ENCODE measurements around the gene IQCE.
A peak's percentile ranks its signal among the peaks of the same experiment; 100 is the strongest.

The IQCE gene

GRCh38 chr7:2650451-2650850 lies 91.7 kb downstream of the IQCE start:
- no peak for TF ChIP-seq ARNT (IDR thresholded peaks at IDR 0.05)
- no peak for TF ChIP-seq SUZ12 (IDR thresholded peaks at IDR 0.05)
- TF ChIP-seq FOXM1 (IDR thresholded peaks at IDR 0.05; ENCODE audit: borderline replicate concordance): no peak
- no peak for TF ChIP-seq FOXK2 (IDR thresholded peaks at IDR 0.05)
- TF ChIP-seq ELF4 (IDR thresholded peaks at IDR 0.05): no peak
- TF ChIP-seq FOXA1 (IDR thresholded peaks at IDR 0.05): no peak
- no peak for DNase-seq (ENCODE audit: extremely low spot score)
- CTCF ChIA-PET: interaction anchor here (0.6 to 1.7 kb wide), 3 partner anchors 8 to 305 kb away, joined by 3 to 9 read pairs (median 7); no protein-coding TSS in a partner anchor
- POLR2A ChIA-PET: no interaction called here

GRCh38 chr7:2651336-2651735 lies 92.6 kb downstream of the IQCE start:
- ChIA-PET CTCF (interaction anchor here (0.6 to 1.7 kb wide), 6 partner anchors 9 to 183 kb away, joined by 3 to 9 read pairs (median 6); partner anchors contain the start of gene TTYH3), POLR2A (no interaction called here)
- no peak for TF ChIP-seq L3MBTL2 (conservative IDR thresholded peaks at IDR 0.05)
- TF ChIP-seq ELF4 (IDR thresholded peaks at IDR 0.05): no peak
- no peak for TF ChIP-seq FOXK2 (IDR thresholded peaks at IDR 0.05)
- no peak for TF ChIP-seq NFRKB (IDR thresholded peaks at IDR 0.05)
- TF ChIP-seq LEF1 (IDR thresholded peaks at IDR 0.05; ENCODE audit: borderline replicate concordance): no peak
- no peak for TF ChIP-seq FOXM1 (IDR thresholded peaks at IDR 0.05; ENCODE audit: borderline replicate concordance)
- TF ChIP-seq BHLHE40 (IDR thresholded peaks at IDR 0.05; ENCODE audit: borderline replicate concordance): no peak
- no peak for TF ChIP-seq ZNF384 (IDR thresholded peaks at IDR 0.05)
- TF ChIP-seq SUZ12 (IDR thresholded peaks at IDR 0.05): no peak
- no peak for TF ChIP-seq PKNOX1 (IDR thresholded peaks at IDR 0.05)
- DNase-seq (ENCODE audit: extremely low spot score): peak; percentile 64

GRCh38 chr7:2651847-2652735 lies 93.3 kb downstream of the IQCE start:
- DNase-seq (ENCODE audit: extremely low spot score): no peak
- ChIA-PET POLR2A (no interaction called here), CTCF (interaction anchor here (0.6 to 1.7 kb wide), 6 partner anchors 8 to 182 kb away, joined by 3 to 9 read pairs (median 6); partner anchors contain the start of gene TTYH3)
- TF ChIP-seq PKNOX1 (IDR thresholded peaks at IDR 0.05) (no peak), TARDBP (IDR thresholded peaks at IDR 0.05) (no peak), ZNF384 (IDR thresholded peaks at IDR 0.05) (no peak), SUZ12 (IDR thresholded peaks at IDR 0.05) (no peak), ELF4 (IDR thresholded peaks at IDR 0.05) (no peak), FOXA1 (IDR thresholded peaks at IDR 0.05) (no peak), CTBP1 (IDR thresholded peaks at IDR 0.05; ENCODE audit: borderline replicate concordance) (no peak), SP1 (IDR thresholded peaks at IDR 0.05) (no peak), HDGF (IDR thresholded peaks at IDR 0.05; ENCODE audit: borderline replicate concordance) (no peak), L3MBTL2 (conservative IDR thresholded peaks at IDR 0.05) (no peak), FOXM1 (IDR thresholded peaks at IDR 0.05; ENCODE audit: borderline replicate concordance) (no peak), ARNT (IDR thresholded peaks at IDR 0.05) (no peak)

GRCh38 chr7:2652736-2653060 lies 93.9 kb downstream of the IQCE start:
- no peak for DNase-seq (ENCODE audit: extremely low spot score)
- ChIA-PET CTCF (interaction anchor here (0.6 to 1.0 kb wide), 2 partner anchors 10 to 184 kb away, joined by 5 to 6 read pairs; no protein-coding TSS in a partner anchor), POLR2A (no interaction called here)
- TF ChIP-seq LEF1 (IDR thresholded peaks at IDR 0.05; ENCODE audit: borderline replicate concordance) (no peak), ZNF384 (IDR thresholded peaks at IDR 0.05) (no peak), NFRKB (IDR thresholded peaks at IDR 0.05) (no peak), ELF4 (IDR thresholded peaks at IDR 0.05) (no peak), HDGF (IDR thresholded peaks at IDR 0.05; ENCODE audit: borderline replicate concordance) (no peak)

- TF ChIP-seq FOXK2 (IDR thresholded peaks at IDR 0.05) (no peak), NFRKB (IDR thresholded peaks at IDR 0.05) (no peak), ZNF384 (IDR thresholded peaks at IDR 0.05) (no peak), HDGF (IDR thresholded peaks at IDR 0.05; ENCODE audit: borderline replicate concordance) (no peak), PKNOX1 (IDR thresholded peaks at IDR 0.05) (no peak), BHLHE40 (IDR thresholded peaks at IDR 0.05; ENCODE audit: borderline replicate concordance) (no peak), ARNT (IDR thresholded peaks at IDR 0.05) (no peak), FOXM1 (IDR thresholded peaks at IDR 0.05; ENCODE audit: borderline replicate concordance) (no peak), LEF1 (IDR thresholded peaks at IDR 0.05; ENCODE audit: borderline replicate concordance) (no peak), CTBP1 (IDR thresholded peaks at IDR 0.05; ENCODE audit: borderline replicate concordance) (no peak), SP1 (IDR thresholded peaks at IDR 0.05) (no peak), L3MBTL2 (conservative IDR thresholded peaks at IDR 0.05) (no peak), TARDBP (IDR thresholded peaks at IDR 0.05) (no peak), FOXA1 (IDR thresholded peaks at IDR 0.05) (no peak), SUZ12 (IDR thresholded peaks at IDR 0.05) (no peak)
- DNase-seq (ENCODE audit: extremely low spot score): no peak
- POLR2A ChIA-PET: no interaction called here
- CTCF ChIA-PET: no interaction called here
Observed at GRCh38 chr7:2654059-2654458, 95.3 kb downstream of the IQCE start.

- POLR2A ChIA-PET: no interaction called here
- no peak for DNase-seq (ENCODE audit: extremely low spot score)
- TF ChIP-seq LEF1 (IDR thresholded peaks at IDR 0.05; ENCODE audit: borderline replicate concordance): no peak
- TF ChIP-seq L3MBTL2 (conservative IDR thresholded peaks at IDR 0.05): no peak
- no peak for TF ChIP-seq NFRKB (IDR thresholded peaks at IDR 0.05)
- TF ChIP-seq PKNOX1 (IDR thresholded peaks at IDR 0.05): no peak
- CTCF ChIA-PET: no interaction called here
Observed at GRCh38 chr7:2655870-2656614, 97.3 kb downstream of the IQCE start.
